GM18507 (cell line): ENCODE data around the gene SACM1L.
"Not testable (repeated sequence)": the region's sequence is repeated elsewhere in the genome, so short reads cannot be mapped to it uniquely, and the experiment has no call there.

ENCODE experiments used
- DNase-seq: peaks from one replicate; pipeline ENCODE4 v3.0.0; 2011; ENCODE audit warnings: low read depth; ENCODE audit not compliant: insufficient read length; ENCODE audit errors: extremely low spot score
- FAIRE-seq: peaks from 2 replicates; lab custom pipeline; 2011; peaks lifted over from hg19 to GRCh38; lab: Jason Lieb, UNC

Gene SACM1L

GRCh38 chr3:45665101-45665572 is 24.1 kb upstream of the SACM1L start:
- DNase-seq (no peak), FAIRE-seq (peak; percentile 63)

DNA sequence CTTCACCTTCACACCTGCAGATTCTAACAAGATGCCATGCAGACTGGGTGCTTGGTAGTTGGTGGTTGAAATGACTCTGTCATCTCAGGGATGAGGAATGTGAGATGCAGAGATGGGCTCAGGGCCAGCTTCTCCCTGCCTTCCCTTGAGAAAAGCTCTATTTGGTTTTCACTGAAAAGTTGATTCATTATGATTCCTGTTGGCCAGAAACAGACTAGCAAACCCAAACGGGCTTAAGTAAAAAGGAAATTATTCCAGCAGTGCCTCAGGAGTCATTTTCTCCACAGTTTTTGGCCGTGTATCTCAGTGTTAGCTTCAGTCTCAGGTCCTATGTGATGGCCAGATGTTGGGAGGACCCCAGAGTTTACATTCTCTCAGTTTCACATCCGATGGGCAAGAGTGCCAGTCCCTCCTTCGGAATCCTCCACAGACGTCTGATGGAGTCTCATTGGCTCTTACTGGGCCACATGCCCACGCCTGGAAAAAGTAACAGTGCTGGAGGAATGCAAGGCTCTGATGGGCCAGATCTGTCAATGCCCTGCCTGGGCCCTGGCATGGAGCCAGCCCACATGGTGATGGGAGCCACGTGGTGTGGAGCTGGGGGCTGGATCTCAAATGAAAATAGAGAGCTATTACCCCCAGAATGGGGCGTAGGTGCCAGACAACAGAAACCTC is 22.3 kb upstream of the SACM1L start:
- FAIRE-seq: no peak
- no peak for DNase-seq

- FAIRE-seq (no peak), DNase-seq (no peak)
These were observed 21.6 kb upstream of the SACM1L start for GRCh38 chr3:45667569-45667934.

DNA sequence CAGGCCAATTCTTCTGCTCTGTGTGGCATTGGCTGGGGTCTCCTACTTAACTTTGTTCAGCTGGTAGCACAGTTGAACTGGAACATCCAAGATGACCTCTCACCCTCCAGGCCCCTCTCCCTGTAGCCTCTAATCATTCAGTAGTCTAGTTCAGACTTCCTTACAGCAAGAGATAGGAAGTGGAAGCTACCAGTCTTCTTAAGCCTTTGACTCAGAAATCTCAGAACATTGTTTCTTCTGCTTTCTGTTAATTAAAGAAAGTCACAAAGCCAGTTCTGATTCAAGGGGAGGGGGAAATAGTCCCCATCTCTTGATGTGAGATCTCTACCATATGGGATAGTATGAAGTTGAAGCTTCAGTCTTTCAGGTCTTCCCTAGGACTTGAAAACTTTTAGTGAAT is 18.8 kb upstream of the SACM1L start:
- FAIRE-seq (no peak), DNase-seq (no peak)

GRCh38 chr3:45670991-45671390 is 18.2 kb upstream of the SACM1L start:
- no peak for DNase-seq
- FAIRE-seq: no peak

- FAIRE-seq (no peak), DNase-seq (no peak)
These were observed 15.9 kb upstream of the SACM1L start for GRCh38 chr3:45673273-45673672.

GRCh38 chr3:45676325-45677032 is 12.7 kb upstream of the SACM1L start:
- FAIRE-seq (no peak), DNase-seq (no peak)

GRCh38 chr3:45677033-45677446 is 12.2 kb upstream of the SACM1L start:
- FAIRE-seq: no peak
- DNase-seq: no peak

DNA sequence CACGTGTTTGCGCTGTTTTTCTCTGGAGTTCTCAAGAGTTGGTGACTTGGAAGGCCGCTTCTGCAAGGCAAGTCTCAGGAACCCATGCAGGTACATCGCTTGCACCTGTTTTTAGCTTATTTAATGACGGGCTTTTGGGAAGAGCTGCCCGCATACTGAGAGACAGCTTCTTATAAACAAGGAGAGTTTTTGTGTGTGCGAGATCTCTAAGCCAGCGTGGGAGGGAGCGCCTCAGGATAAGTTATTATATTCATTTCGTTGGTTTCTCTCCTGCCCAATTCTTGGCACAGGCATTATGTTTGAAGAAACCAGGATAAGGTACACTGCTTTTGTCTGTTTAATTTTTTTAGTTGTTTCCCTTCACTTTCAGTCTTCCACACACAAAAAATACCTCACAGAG is 11.4 kb upstream of the SACM1L start:
- DNase-seq: no peak
- no peak for FAIRE-seq

GRCh38 chr3:45679805-45680204 is 9.4 kb upstream of the SACM1L start:
- no peak for FAIRE-seq
- DNase-seq: no peak

- no peak for FAIRE-seq
These were observed 8.0 kb upstream of the SACM1L start for GRCh38 chr3:45681221-45681620.

GRCh38 chr3:45681846-45682245 is 7.3 kb upstream of the SACM1L start:
- DNase-seq (no peak), FAIRE-seq (no peak)

More at GRCh38 chr3:45681221-45681620, 8.0 kb upstream of the SACM1L start:
- DNase-seq: no peak

DNA sequence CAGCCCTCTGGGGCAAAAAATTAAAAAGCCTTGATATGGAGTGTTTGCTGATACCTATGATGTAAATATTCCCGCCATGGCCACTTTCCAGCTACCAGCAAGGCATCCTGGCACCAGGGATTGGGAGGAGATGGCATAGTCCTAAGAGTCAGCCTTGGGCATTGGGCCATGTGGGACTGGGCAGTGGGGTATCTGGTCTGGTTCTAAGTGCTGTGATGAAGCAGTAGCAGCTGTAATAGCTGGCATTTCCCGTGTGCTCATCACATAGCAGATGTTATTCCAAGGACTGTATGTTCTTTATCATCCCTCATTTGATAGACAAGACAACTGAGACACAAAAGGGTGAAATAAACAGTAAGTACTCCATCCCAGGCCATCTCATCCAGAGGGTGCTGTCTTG is 6.9 kb upstream of the SACM1L start:
- FAIRE-seq (no peak), DNase-seq (no peak)

DNA sequence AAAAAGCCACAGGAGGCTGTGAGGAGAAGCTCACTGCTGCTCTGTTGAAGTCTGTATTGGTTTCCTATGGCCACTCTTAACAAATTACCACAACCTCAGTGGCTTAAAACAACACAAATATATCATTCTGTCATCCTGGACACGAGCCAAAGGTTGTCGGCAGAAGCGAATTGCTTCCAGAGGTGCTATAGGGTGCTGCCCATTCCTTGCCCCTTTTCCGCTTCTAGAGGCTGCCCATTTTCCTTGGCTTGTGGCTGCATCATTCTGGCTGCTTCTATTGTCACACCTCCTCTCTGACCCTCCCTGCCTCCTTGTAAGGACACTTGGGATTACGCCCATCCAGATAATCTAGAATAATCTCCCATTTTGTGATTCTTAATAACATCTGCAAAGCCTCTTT is 6.4 kb upstream of the SACM1L start:
- DNase-seq: no peak
- no peak for FAIRE-seq

DNA sequence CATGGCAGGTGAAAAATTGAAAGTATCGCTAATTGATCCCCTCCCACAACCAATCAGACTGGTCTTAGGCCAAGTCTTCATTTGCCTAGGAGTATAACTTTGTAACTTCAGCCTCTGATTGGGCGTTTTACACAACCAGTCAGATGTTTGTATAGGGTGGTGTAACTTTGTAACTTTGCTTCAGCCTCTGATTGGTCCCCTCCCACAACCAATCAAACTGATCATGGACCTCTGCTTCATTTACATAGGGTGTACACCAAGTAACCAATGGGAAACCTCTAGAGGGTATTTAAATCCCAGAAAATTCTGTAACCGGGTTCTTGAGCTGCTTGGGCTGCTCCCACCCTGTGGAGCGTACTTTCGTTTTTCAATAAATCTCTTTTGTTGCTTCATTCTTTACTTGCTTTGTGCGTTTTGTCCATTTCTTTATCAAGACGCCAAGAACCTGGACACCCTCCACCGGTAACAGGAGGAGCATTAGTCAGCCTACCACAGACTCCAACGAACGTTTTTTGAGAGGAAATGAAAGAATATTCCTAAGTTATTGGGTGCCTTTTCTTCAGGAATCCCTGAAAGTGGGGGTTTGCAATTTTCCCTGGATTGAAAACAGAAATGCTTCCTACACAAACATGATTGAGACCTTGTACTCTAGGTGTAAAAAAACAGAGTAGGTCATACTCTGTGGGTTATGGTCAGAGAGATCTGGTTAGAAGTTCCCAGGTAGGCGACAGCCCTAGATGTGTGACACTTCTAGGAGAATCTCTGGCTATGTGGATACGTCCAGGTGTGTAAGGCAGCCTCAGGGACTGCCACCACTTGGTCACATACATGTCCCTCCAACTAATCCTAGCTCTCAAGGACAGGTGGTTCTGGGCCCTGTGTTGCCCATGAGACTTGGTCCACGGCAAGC is 5.5 kb upstream of the SACM1L start:
- DNase-seq (no peak), FAIRE-seq (no peak)

DNA sequence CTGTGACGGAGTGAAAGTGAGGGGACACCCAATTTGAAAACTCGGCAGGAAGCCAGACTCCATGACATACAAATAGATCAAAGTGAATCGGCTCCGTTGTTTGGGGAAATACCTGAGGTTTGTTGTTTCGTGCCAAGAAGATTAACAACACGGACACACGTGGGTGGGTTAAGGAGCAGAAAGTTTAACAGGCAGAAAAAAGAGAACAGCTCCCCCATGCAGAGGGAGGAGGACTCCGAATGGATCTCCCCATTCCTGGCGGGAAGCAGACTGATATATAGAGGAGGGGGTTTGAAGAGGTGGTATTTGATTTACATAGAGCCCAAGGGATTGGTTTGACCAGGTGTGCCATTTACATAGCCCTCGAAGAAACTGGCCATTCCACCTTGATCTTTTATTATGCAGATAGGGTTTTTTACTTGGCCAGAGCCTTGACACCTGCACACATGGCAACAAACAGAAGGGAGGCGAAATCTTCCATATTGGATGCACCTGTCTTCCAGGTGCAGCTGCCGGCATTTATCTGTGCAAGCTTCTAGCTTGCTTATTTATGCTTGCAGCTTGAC is 4.8 kb upstream of the SACM1L start:
- no peak for FAIRE-seq
- DNase-seq: no peak

- not testable (repeated sequence) for FAIRE-seq, DNase-seq
These were observed 3.5 kb upstream of the SACM1L start for GRCh38 chr3:45685722-45686121.

DNA sequence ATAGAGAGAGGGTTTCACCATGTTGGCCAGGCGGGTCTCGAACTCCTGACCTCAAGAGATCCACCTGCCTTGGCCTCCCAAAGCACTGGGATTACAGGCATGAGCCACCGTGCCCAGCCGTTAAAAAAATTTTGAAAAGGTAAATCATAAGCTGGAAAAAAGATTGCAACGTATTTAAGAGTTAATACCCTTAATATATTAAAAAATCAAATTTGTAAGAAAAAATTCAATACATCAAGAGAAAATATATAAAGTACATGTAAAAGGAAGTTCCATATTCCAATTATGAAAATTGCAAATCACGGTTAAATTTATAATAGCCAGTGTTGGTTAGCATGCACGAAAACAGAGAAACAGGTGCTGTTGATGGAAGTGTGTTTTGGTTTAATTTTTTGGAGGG is 2.3 kb upstream of the SACM1L start:
- DNase-seq (no peak), FAIRE-seq (no peak)

- FAIRE-seq (no peak), DNase-seq (no peak)
These were observed 1.4 kb upstream of the SACM1L start for GRCh38 chr3:45687828-45688193.
